AML-193 (cell line): Measurements from ENCODE around the gene PIK3R2.
"Not testable (repeated sequence)": the region's sequence is repeated elsewhere in the genome, so short reads cannot be mapped to it uniquely, and the experiment has no call there.

Experiments used
- DNase-seq, 2 experiments: peaks; one replicate each; lab custom pipeline; 2025; lab: John Stamatoyannopoulos, UW

PIK3R2 gene

GRCh38 chr19:18155095-18156087 is 2.4 kb downstream of the PIK3R2 start:
- no peak for DNase-seq

- no peak for DNase-seq
Observed at GRCh38 chr19:18156268-18156667, 3.3 kb downstream of the PIK3R2 start.

DNA sequence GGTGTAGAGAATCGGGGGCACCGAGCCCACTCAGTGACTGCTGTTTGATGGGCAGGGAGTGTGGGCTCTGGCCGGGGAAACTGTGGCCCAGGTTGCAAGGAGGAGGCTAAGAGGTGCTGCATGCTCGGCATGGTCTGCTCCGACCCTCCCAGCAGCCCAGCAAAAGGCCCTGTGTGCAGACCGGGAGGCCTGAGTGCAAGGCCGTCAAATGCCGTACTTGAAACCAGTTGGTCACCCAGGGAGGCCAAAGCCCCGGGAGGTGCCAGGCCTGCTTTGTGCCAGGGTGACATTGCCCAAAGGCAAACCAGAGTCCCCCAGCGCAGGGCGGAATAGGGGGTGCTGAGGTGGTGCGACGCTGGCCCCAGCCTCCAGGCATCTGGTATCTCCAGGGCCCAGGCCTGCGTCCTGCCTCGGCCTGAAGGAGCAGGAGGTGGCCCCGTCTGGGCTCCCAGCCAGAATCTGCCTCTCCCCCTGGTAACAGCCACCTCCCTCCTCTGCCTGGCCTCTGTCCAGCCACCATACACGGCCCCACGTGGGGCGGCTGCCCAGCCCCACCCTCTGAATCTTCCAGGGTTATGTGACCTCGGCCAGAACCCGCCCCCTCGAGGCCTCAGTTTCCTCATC is 4.0 kb downstream of the PIK3R2 start:
- no peak for DNase-seq

GRCh38 chr19:18157465-18158063 is 4.6 kb downstream of the PIK3R2 start:
- DNase-seq: no peak

- DNase-seq: no peak
Observed at GRCh38 chr19:18158467-18158866, 5.5 kb downstream of the PIK3R2 start.

DNA sequence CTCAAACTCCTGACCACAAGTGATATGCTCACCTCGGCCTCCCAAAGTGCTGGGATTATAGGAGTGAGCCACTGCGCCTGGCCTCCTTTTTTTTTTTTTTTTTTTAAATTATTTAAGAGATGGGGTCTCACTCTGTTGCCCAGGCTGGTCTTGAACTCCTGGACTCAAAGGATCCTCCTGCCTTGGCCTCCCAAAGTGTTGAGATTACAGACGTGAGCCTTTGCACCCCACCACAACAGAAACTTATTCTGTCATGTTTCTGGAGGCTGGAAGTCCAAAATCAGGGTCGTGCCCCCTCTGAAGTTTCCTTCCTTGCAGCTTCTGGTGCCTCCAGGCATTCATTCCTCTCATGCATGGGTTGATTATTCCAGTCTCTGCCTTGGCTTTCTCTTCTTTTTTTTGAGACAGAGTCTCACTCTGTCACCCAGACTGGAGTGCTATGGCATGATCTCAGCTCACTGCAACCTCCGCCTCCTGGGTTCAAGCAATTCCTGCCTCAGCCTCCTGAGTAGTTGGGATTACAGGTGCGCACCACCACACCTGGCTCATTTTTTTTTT is 6.2 kb downstream of the PIK3R2 start:
- not testable (repeated sequence) for DNase-seq

DNA sequence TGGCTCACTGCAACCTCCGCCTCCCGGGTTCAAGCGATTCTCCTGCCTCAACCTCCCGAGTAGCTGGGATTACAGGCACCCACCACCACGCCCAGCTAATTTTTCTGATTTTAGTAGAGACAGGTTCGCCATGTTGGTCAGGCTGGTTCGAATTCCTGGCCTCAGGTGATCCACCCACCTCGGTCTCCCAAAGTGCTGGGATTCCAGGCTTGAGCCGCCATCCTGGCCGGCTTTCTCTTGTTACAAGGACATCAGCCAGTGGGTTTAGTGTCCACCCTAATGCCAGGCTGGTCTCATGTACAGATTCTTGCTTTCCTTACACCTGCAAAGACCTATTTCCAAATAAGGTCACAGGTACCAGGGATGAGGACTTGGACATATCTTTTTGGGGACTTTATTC is 6.8 kb downstream of the PIK3R2 start:
- DNase-seq: no peak

DNA sequence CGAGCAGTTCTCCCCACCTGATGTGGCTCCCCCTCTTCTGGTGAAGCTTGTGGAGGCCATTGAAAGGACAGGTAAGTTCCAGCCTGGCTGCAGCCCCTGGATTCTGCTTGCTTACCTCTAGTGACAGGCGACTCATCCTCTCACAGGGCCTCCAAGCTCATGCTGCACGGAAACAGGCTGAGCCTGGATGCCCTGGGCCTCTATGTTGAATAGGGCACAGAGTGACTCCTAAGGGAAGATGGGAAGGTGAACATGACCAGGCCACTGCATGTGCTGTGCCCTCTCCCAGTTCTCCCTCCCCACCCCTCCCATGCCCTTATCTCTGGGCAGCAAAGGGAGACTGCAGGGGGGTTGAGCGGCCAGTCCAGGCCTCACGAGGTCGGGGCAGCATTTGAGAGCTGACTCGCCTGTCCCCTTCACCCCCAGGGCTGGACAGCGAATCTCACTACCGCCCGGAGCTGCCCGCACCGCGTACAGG is 7.6 kb downstream of the PIK3R2 start:
- DNase-seq: no peak

DNA sequence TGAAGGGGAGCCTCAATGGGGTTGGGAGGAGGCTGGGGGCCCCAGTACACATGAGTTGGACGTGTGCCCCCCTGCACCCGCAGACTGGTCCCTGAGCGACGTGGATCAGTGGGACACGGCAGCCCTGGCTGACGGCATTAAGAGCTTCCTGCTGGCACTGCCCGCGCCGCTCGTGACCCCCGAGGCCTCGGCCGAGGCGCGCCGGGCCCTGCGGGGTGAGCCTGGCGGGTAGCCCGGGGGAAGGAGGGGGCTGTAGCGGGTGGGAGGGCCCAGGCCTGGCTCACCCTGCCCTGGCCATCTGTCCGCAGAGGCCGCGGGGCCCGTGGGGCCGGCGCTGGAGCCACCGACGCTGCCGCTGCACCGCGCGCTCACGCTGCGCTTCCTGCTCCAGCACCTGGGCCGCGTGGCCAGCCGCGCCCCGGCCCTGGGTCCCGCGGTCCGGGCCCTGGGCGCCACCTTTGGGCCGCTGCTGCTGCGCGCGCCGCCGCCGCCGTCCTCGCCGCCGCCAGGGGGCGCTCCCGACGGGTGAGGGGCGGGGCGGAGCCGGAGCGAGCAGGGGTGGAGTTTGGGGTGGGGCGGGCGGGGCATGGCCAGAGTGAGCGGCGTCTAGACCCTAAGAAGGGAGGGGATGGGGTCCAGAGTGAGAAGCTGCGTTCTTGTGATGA is 8.1 kb downstream of the PIK3R2 start:
- peak; percentile 23 to 24 for DNase-seq

GRCh38 chr19:18161636-18162002 is 8.7 kb downstream of the PIK3R2 start:
- no peak for DNase-seq

DNA sequence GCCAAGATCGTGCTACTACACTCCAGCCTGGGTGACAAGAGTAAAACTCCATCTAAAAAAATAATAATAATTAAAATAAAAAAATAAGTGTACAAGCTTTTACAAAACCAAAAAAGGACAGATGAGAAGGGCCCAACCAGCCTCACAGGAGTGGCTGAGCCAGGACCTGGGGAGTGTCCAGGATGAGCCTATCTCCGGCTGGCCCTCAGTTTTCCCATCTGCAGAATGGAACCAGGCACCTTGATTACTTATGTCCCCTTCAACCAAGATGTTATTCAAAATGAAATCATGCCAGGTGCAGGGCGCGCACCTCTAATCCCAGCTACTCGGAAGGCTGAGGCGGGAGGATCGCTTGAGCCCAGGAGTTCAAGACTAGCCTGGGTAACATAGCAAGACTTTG is 11.1 kb downstream of the PIK3R2 start:
- no peak for DNase-seq

DNA sequence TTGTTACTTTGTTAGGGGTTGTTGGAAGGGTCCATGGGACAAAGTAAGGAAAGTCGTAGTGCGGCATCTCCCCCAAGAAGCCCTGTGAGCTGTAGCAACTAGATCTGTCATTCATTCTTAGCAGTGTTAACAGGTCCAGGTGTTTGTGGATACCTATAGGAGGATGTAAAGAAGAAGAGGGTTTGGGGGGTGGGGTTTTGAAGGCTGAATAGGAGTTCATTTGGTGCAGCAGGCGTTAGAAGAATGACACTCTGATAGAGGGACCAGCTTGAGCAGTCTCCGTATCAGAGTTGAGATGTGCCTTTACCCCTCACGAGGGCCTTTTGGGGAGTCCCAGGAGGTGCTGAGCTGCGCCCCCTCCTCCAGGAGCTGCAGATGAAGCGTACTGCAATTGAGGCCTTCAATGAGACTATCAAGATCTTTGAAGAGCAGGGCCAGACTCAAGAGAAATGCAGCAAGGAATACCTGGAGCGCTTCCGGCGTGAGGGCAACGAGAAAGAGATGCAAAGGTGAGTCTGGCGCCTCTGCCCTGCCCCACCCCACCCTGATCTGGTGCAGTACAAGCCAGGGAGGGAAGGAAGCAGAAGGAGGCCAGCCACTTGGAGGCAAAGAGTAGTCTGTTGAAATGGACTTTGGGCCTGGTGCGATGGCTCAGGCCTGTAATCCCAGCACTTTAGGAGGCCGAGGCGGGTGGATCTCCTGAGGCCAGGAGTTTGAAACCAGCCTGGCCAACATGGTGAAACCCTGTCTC is 13.0 kb downstream of the PIK3R2 start:
- no peak for DNase-seq

DNA sequence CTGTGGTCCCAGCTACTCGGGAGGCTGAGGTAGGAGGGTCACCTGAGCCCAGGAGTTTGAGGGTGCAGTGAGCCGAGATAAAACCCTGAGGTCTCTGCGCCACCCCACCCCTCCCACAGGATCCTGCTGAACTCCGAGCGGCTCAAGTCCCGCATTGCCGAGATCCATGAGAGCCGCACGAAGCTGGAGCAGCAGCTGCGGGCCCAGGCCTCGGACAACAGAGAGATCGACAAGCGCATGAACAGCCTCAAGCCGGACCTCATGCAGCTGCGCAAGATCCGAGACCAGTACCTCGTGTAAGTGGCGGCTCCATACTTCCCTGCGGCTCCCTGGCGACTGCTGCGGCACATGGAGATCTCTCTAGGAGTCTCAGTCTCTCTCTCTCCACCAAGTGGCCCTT is 14.0 kb downstream of the PIK3R2 start:
- no peak for DNase-seq

DNA sequence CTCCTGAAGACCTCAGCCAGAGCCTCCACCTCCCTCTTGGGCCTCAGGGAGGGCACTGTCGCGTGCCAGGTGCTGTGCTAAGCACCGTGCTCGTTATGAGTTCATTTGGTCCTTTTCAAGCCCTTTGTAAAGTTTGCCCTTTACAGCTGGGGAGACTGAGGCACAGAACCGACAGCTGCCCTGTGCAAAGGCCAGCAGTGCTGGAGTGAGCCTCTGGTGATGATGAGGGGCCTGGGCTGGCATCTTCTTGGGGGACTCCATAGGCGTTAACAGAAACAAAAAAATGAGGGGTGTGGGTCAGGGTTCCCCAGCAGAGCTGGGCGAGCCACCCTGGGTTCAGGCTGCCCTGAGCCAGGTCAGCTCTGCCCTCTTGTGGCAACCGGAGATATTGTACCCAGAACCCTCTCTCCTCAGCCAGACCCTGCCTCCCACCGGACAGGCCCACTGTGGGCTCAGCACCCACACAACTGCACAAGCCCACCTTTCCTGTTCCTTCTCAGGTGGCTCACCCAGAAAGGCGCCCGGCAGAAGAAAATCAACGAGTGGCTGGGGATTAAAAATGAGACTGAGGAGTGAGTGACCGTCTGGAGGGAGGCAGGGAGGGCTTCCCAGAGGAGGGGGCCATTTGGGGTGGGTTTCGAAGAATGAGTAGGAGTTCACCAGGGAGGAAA is 15.1 kb downstream of the PIK3R2 start:
- DNase-seq: peak; percentile 23 to 45

DNA sequence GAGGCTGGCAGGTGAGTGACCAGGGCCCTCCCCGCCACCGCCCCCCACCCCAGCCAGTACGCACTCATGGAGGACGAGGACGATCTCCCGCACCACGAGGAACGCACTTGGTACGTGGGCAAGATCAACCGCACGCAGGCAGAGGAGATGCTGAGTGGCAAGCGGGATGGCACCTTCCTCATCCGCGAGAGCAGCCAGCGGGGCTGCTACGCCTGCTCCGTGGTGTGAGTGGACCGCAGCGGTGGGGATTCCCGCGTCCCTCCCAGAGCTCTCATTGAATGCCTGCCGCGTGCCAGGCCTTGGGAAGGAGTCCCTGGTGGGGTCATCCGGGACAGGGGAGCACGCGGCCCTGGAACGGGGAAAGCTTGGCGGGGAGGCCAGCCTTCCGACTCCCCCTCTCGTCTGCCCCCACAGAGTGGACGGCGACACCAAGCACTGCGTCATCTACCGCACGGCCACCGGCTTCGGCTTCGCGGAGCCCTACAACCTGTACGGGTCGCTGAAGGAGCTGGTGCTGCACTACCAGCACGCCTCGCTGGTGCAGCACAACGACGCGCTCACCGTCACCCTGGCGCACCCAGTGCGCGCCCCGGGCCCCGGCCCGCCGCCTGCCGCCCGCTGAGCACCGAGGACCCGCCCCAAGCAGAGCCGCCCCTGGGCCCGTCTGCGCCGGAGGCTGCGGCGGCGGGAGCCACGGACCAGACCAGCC is 15.9 kb downstream of the PIK3R2 start:
- no peak for DNase-seq

- DNase-seq: no peak
Observed at GRCh38 chr19:18170714-18171255, 17.8 kb downstream of the PIK3R2 start.

- no peak for DNase-seq
Observed at GRCh38 chr19:18171605-18172327, 18.8 kb downstream of the PIK3R2 start.

- DNase-seq: no peak
Observed at GRCh38 chr19:18172331-18173053, 19.5 kb downstream of the PIK3R2 start.
